ENCODE results near the gene CD96. TPM values are rescaled to one million over a fixed set of nuclear protein-coding genes. Genes with fewer than 3 reads are reported as not detected.

Gene CD96
- total and polyA plus RNA-seq, 10 donors = 2.9 to 43.9 (median 24.1) TPM

DNA sequence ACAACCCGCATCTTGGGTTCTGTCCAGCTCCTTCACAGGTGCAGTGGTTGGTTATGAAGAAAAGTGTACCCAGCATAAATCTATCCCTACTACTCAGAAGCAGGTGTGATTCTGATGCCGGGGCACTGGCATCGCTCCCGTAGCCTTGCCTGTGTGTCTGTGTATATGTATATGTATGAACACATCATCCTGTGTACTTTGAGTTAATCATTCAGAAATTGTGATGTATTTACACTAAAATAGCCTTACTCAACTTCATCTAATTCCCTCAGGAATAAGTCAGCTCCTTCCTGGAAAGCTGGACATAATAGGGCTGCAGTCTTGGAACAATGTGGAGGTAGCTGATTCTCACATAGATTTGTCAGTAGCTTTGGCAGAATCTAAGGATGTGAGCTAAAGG is 59.8 kb downstream of the CD96 start:
- Histone ChIP-seq H3K27ac (no peak overlapping the region), H3K36me3 (peaks cover 0 to 16% (median 0%) of the 10 kb centered on the region in 6 donors), H3K27me3 (replicated peaks in 1 of 7) (no peaks in the 10 kb centered on the region), H3K4me3 (no peak overlapping the region), H3K4me1 (peaks cover 0 to 9% (median 0%) of the 10 kb centered on the region in 6 donors), H3K9me3 (no peaks in the 10 kb centered on the region)
- 86 to 97% (median 92%) methylated on average over 4 of the region's 4 CpGs for WGBS, 5 donors
- TF ChIP-seq POLR2A (IDR thresholded peaks at IDR 0.05) (no peak), CTCF (IDR thresholded peaks at IDR 0.05 in 8 of 11, conservative IDR thresholded peaks at IDR 0.05 in 3 of 11) (no peak), POLR2AphosphoS5 (IDR thresholded peaks at IDR 0.05) (no peak)
- DNase-seq = no peak
- intact Hi-C loops (cut with DNase I; ENCODE audit: low total_unique reads) = no loop called here

- no peak overlapping the region for H3K4me3 ChIP-seq
- DNase-seq = no peak
- peaks cover 0 to 20% (median 0%) of the 10 kb centered on the region in 6 donors for H3K4me1 ChIP-seq
- TF ChIP-seq CTCF (IDR thresholded peaks at IDR 0.05 in 8 of 11, conservative IDR thresholded peaks at IDR 0.05 in 3 of 11) (no peak), POLR2AphosphoS5 (IDR thresholded peaks at IDR 0.05) (no peak), POLR2A (IDR thresholded peaks at IDR 0.05) (no peak)
- intact Hi-C loops (cut with DNase I; ENCODE audit: low total_unique reads) = no loop called here
- no peaks in the 10 kb centered on the region for H3K9me3 ChIP-seq
- peaks cover 0 to 16% (median 0%) of the 10 kb centered on the region in 6 donors for H3K36me3 ChIP-seq
- WGBS, 5 donors = 58 to 78% (median 74%) methylated on average over 1 of the region's 1 CpG
- H3K27ac ChIP-seq = peak overlapping the region in 2 of 8 donors; percentile 1 to 15
- H3K27me3 ChIP-seq (replicated peaks in 1 of 7) = no peaks in the 10 kb centered on the region
Measured at GRCh38 chr3:111603679-111604078, 61.7 kb downstream of the CD96 start.

- no peaks in the 10 kb centered on the region for H3K27me3 ChIP-seq (replicated peaks in 1 of 7)
- WGBS, 5 donors = 51 to 80% (median 69%) methylated on average over 2 of the region's 2 CpGs
- DNase-seq = no peak
- H3K36me3 ChIP-seq = peaks cover 0 to 16% (median 0%) of the 10 kb centered on the region in 6 donors
- H3K4me1 ChIP-seq = peaks cover 0 to 24% (median 0%) of the 10 kb centered on the region in 6 donors
- no peak overlapping the region for H3K4me3 ChIP-seq
- peak overlapping the region in 2 of 8 donors; percentile 1 to 15 for H3K27ac ChIP-seq
- intact Hi-C loops (cut with DNase I; ENCODE audit: low total_unique reads) = no loop called here
- H3K9me3 ChIP-seq = no peaks in the 10 kb centered on the region
- no peak for TF ChIP-seq CTCF (IDR thresholded peaks at IDR 0.05 in 8 of 11, conservative IDR thresholded peaks at IDR 0.05 in 3 of 11)
- TF ChIP-seq POLR2A (IDR thresholded peaks at IDR 0.05) = no peak
- no peak for TF ChIP-seq POLR2AphosphoS5 (IDR thresholded peaks at IDR 0.05)
Measured at GRCh38 chr3:111604119-111604518, 62.1 kb downstream of the CD96 start.

DNA sequence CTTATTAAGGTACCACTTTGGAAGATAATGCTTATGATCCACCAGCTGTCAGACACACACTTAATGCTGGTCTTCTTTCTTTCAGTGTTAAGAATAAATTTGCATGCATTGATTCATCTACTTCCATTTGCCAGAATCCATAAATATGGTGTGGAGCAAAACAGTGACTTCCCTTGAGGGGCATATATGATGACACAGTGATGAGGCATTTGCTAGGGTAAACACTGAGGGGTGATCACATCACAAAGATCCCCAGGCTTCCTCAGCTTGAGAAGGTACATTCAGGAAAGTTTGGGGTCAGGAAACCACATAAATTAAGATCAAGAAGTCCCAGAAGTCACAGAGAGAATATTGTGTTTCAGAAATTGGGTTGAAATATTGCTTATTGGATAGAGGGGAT is 63.0 kb downstream of the CD96 start:
- intact Hi-C loops (cut with DNase I; ENCODE audit: low total_unique reads) = no loop called here
- Histone ChIP-seq H3K9me3 (no peaks in the 10 kb centered on the region), H3K36me3 (peaks cover 0 to 10% (median 0%) of the 10 kb centered on the region in 6 donors), H3K27ac (no peak overlapping the region), H3K4me3 (no peak overlapping the region), H3K4me1 (peaks cover 5 to 33% (median 6%) of the 10 kb centered on the region in 6 donors), H3K27me3 (replicated peaks in 1 of 7) (no peaks in the 10 kb centered on the region)
- DNase-seq = no peak
- TF ChIP-seq POLR2AphosphoS5 (IDR thresholded peaks at IDR 0.05) = no peak
- no peak for TF ChIP-seq CTCF (IDR thresholded peaks at IDR 0.05 in 8 of 11, conservative IDR thresholded peaks at IDR 0.05 in 3 of 11)
- TF ChIP-seq POLR2A (IDR thresholded peaks at IDR 0.05) = no peak

Measured in spleen (tissue), 11 donors.